ENCODE data around the gene AMIGO3. TPM values are rescaled to one million over a fixed set of nuclear protein-coding genes. Genes with fewer than 3 reads are reported as not detected.

The AMIGO3 gene
- polyA plus RNA-seq, 1 donor (not counting 4 experiments of a cell fraction or from before 2014, with no cell fraction given) = 0.03 TPM

GRCh38 chr3:49674497-49674983 is 44.9 kb downstream of the AMIGO3 start:
- H3K9me3 ChIP-seq (ENCODE audit: control insufficient read depth, low read depth, low read length) = no peaks in the 10 kb centered on the region
- DNase-seq (ENCODE audit: low read depth, low spot score) (no peak), FAIRE-seq (no peak)
- peak overlapping the region; percentile 66 to 87 (median 83) for H3K4me3 ChIP-seq (ENCODE audit: control insufficient read depth in 2 of 3, extremely low read depth in 1 of 3, insufficient read depth in 2 of 3, low read depth in 1 of 3, low read length in 3 of 3)
- H3K36me3 ChIP-seq (ENCODE audit: control insufficient read depth in 2 of 2, extremely low read depth in 1 of 2, insufficient read depth in 2 of 2, low read length in 2 of 2) = peaks cover 27 to 30% of the 10 kb centered on the region in 2 experiments
- peak overlapping the region; percentile 88 for H3K9ac ChIP-seq (ENCODE audit: control insufficient read depth, extremely low read depth, insufficient read depth, low read length)
- no peak for TF ChIP-seq EZH2 (IDR thresholded peaks at IDR 0.05; ENCODE audit: low read length)
- TF ChIP-seq CTCF (optimal IDR thresholded peaks at IDR 0.05 in 1 of 3, IDR thresholded peaks at IDR 0.05 in 1 of 3, conservative IDR thresholded peaks at IDR 0.05 in 1 of 3; ENCODE audit: extremely low read depth in 1 of 3, insufficient read depth in 2 of 3, low read length in 3 of 3) = no peak
- H3K27ac ChIP-seq (ENCODE audit: control insufficient read depth, insufficient read depth, low read length) = peak overlapping the region; percentile 90
- no peaks in the 10 kb centered on the region for H4K20me1 ChIP-seq (ENCODE audit: control insufficient read depth, extremely low read depth, insufficient read depth, low read length)
- H3K9me1 ChIP-seq (ENCODE audit: control insufficient read depth, extremely low read depth, insufficient read depth, low read length) = no peaks in the 10 kb centered on the region
- peak overlapping the region; percentile 95 for H3K4me2 ChIP-seq (ENCODE audit: control insufficient read depth, extremely low read depth, insufficient read depth, low read depth, low read length)
- dilution Hi-C loops (cut with MboI; ENCODE audit: extremely low pct_ligation_motif_present, low sequenced_read_pairs) = loop anchor here (25.0 kb wide), 1 partner anchor 112 kb away; the partner anchor contains the start of gene BSN
- H3K27me3 ChIP-seq (ENCODE audit: control insufficient read depth, extremely low read depth, insufficient read depth, low read length) = no peaks in the 10 kb centered on the region
- H2AFZ ChIP-seq (ENCODE audit: control insufficient read depth, low read length) = peak overlapping the region; percentile 59
- H3K79me2 ChIP-seq (ENCODE audit: control insufficient read depth, insufficient read depth, low read length) = peaks cover 20% of the 10 kb centered on the region
- H3K4me1 ChIP-seq (ENCODE audit: control insufficient read depth, extremely low read depth, insufficient read depth, low read length) = peaks cover 10% of the 10 kb centered on the region

- Histone ChIP-seq H3K9me3 (ENCODE audit: control insufficient read depth, low read depth, low read length) (no peaks in the 10 kb centered on the region), H3K9ac (ENCODE audit: control insufficient read depth, extremely low read depth, insufficient read depth, low read length) (peak within 1 kb of the TSS; percentile 88), H2AFZ (ENCODE audit: control insufficient read depth, low read length) (peak within 1 kb of the TSS; percentile 59), H4K20me1 (ENCODE audit: control insufficient read depth, extremely low read depth, insufficient read depth, low read length) (no peaks in the 10 kb centered on the region), H3K4me3 (ENCODE audit: control insufficient read depth in 2 of 3, extremely low read depth in 1 of 3, insufficient read depth in 2 of 3, low read depth in 1 of 3, low read length in 3 of 3) (peak within 1 kb of the TSS; percentile 66 to 87 (median 83)), H3K4me2 (ENCODE audit: control insufficient read depth, extremely low read depth, insufficient read depth, low read depth, low read length) (peak within 1 kb of the TSS; percentile 95), H3K27me3 (ENCODE audit: control insufficient read depth, extremely low read depth, insufficient read depth, low read length) (no peaks in the 10 kb centered on the region), H3K4me1 (ENCODE audit: control insufficient read depth, extremely low read depth, insufficient read depth, low read length) (peaks cover 14% of the 10 kb centered on the region), H3K79me2 (ENCODE audit: control insufficient read depth, insufficient read depth, low read length) (peaks cover 20% of the 10 kb centered on the region), H3K36me3 (ENCODE audit: control insufficient read depth in 2 of 2, extremely low read depth in 1 of 2, insufficient read depth in 2 of 2, low read length in 2 of 2) (peaks cover 23 to 26% of the 10 kb centered on the region in 2 experiments), H3K27ac (ENCODE audit: control insufficient read depth, insufficient read depth, low read length) (peak within 1 kb of the TSS; percentile 90), H3K9me1 (ENCODE audit: control insufficient read depth, extremely low read depth, insufficient read depth, low read length) (no peaks in the 10 kb centered on the region)
- dilution Hi-C loops (cut with MboI; ENCODE audit: extremely low pct_ligation_motif_present, low sequenced_read_pairs) = loop anchor here (25.0 kb wide), 1 partner anchor 112 kb away; the partner anchor contains the start of gene BSN
- peak; percentile 62 for FAIRE-seq
- no peak for TF ChIP-seq CTCF (optimal IDR thresholded peaks at IDR 0.05 in 1 of 3, IDR thresholded peaks at IDR 0.05 in 1 of 3, conservative IDR thresholded peaks at IDR 0.05 in 1 of 3; ENCODE audit: extremely low read depth in 1 of 3, insufficient read depth in 2 of 3, low read length in 3 of 3)
- TF ChIP-seq EZH2 (IDR thresholded peaks at IDR 0.05; ENCODE audit: low read length) = no peak
- peak; percentile 96 for DNase-seq (ENCODE audit: low read depth, low spot score)
Observed at GRCh38 chr3:49673715-49674496, 45.6 kb downstream of the AMIGO3 start, which contains the start of gene APEH. TSS of gene APEH (plus strand) at chr3:49674351. CDS start at chr3:49674402, 51 bp downstream.
